Upper lobe of right lung (tissue), 1 donor: ENCODE data around the gene BRSK2. TPM values are rescaled to one million over a fixed set of nuclear protein-coding genes. Genes with fewer than 3 reads are reported as not detected.

ENCODE experiments used
- ATAC-seq: fragments of 200-7000 bp; cut with Tn5 transposase; one replicate; pipeline ENCODE4 v1.9.1; 2020; ENCODE audit warnings: mild to moderate bottlenecking, moderate library complexity
- DNase-seq: peaks from one replicate; pipeline ENCODE4 v3.0.0-alpha.2; 2020
- H3K27ac ChIP-seq: fragments of 200-600 bp; one replicate; pipeline ENCODE4 v1.8.0; 2022
- H3K27me3 ChIP-seq: fragments of 200-600 bp; one replicate; pipeline ENCODE4 v1.8.0; 2022; ENCODE audit warnings: mild to moderate bottlenecking
- H3K36me3 ChIP-seq: fragments of 200-600 bp; one replicate; pipeline ENCODE4 v1.8.0; 2022
- H3K4me1 ChIP-seq: fragments of 200-600 bp; one replicate; pipeline ENCODE4 v1.8.0; 2022
- H3K4me3 ChIP-seq: fragments of 200-600 bp; one replicate; pipeline ENCODE4 v1.8.0; 2022; ENCODE audit warnings: mild to moderate bottlenecking
- H3K9me3 ChIP-seq: fragments of 200-600 bp; one replicate; pipeline ENCODE4 v1.8.0; 2022
- intact Hi-C: fragments of 100-400 bp; cut with DNase I; formaldehyde crosslinking; loops from one replicate; pipeline ENCODE4 v1.11.0; 2022
- total RNA-seq: library from RNA; stranded (reverse); fragmentation: NEBNext Ultra II Directional; extraction: Animal tissue kit (Norgen Biotek cat#: 25700); gene quantifications from one replicate; pipeline ENCODE4 v1.2.1, GENCODE V29; 2021
- TF ChIP-seq, protein P1 (sequence below): fragments of 200-600 bp; IDR thresholded peaks from one replicate; pipeline ENCODE4 v1.8.0; 2022; ENCODE audit warnings: antibody characterized with exemption
- donor health status: DM: no; HTN: yes; CAD: no; lungs with severe emphysema.

Gene BRSK2
- total RNA-seq, 1 donor from 2014 or later = 0.26 TPM

DNA sequence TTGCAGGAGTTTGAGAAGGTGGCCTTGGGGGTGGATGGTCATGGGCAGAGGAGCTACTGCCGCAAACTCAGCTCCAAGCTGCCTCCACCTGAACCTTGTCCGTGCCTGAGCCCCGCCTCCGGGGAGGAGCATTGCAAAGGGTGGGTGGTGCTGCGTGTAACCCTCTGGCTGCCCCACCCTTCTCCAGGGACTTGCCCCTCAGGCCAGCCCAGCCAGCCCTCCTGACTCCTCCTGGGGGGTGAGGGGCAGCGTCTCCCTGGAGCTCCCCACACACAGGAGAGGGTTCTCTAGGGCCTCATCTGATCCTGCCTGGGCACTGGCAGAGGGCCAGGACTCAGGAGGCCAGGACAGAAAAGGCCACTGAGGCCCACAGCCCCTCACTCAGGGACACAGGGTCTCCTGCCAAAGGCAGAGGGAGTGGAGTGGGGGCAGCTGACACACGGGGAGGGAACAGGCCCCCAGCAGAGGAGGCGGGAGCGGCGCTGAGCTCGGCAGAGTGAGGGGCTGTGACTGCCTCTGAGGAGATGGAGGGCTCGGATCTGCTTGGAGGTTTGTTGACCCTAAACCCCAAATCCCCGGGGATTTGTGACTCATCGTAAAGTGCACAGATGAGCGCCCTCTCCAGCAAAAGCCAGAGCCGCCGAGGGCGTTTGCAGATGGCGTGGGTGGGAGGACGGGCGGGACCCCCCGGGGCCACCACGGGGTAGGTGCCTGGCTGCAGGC is 12.8 kb downstream of the BRSK2 start:
- intact Hi-C loops = no loop called here
- Histone ChIP-seq H3K4me3 (no peak overlapping the region), H3K9me3 (no peaks in the 10 kb centered on the region), H3K36me3 (no peaks in the 10 kb centered on the region), H3K4me1 (no peaks in the 10 kb centered on the region), H3K27ac (no peak overlapping the region), H3K27me3 (peaks cover 22% of the 10 kb centered on the region)
- ATAC-seq (no peak), DNase-seq (no peak)
- TF ChIP-seq, protein P1, sequence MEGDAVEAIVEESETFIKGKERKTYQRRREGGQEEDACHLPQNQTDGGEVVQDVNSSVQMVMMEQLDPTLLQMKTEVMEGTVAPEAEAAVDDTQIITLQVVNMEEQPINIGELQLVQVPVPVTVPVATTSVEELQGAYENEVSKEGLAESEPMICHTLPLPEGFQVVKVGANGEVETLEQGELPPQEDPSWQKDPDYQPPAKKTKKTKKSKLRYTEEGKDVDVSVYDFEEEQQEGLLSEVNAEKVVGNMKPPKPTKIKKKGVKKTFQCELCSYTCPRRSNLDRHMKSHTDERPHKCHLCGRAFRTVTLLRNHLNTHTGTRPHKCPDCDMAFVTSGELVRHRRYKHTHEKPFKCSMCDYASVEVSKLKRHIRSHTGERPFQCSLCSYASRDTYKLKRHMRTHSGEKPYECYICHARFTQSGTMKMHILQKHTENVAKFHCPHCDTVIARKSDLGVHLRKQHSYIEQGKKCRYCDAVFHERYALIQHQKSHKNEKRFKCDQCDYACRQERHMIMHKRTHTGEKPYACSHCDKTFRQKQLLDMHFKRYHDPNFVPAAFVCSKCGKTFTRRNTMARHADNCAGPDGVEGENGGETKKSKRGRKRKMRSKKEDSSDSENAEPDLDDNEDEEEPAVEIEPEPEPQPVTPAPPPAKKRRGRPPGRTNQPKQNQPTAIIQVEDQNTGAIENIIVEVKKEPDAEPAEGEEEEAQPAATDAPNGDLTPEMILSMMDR = no peak

DNA sequence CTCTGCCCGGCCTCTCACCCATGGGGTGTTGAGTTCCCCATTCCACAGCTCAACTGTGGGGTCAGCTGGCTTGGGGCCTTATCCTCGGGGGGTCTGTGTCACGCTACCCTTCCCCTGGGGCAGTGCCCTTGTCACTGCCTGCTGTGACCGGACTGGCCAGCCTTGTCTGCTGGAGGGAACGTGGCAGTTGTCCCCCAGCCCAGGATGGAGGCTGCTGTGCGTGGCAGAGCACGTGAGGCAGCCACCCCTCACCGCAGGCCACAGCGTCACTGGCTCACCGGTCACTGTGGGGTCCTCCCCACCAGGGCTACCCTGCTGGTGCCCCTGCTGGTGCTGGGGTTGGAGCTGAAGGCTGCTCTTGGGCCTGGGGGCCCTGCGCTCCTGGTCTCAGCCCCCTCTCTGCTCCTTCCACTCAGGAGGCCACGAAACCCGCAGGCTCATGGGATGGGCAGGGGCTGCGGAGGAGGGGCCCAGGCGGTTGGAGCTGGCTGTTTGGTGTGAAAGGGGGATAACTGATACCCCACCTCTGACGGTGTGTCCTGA is 13.4 kb downstream of the BRSK2 start:
- H3K27ac ChIP-seq = no peak overlapping the region
- peaks cover 22% of the 10 kb centered on the region for H3K27me3 ChIP-seq
- DNase-seq = no peak

DNA sequence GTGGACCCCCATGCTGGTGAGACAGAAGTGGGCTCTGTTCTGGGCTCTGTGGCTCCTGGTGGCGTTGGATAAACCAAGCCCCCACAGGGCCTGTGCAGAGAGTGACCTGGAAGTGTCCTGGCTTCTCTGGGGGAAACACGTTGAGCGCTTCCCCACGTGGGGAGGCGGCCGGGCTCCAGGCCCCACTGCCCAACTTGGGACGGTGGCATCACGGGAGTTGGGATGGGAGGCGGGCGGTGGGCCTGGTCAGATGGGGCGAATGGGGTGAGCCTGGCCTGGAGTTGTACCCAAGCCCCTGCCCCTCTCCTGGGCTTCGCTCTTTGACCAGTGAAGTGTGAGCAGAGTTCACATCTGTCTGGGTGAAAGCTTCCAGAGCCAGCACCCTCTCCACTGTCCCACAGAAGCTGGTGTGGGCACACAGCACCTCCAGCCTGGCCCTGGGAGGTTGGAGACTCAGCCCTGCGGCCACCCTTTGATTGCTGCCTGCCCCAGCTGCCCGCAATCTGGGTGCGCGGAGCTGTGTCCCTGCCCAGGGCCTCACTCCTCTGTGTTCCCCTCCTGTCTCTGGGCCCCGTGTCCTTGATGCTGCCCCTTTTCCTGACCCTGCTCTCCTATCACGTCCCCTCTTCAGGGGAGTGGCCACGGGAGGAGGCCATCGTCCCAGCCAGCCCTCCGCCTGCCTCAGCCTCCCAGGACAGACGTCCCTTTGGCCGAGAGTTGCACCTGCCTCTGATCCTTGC is 14.2 kb downstream of the BRSK2 start:
- TF ChIP-seq, protein P1 = no peak
- no peaks in the 10 kb centered on the region for H3K9me3 ChIP-seq
- H3K4me1 ChIP-seq = no peaks in the 10 kb centered on the region
- no peak for DNase-seq
- intact Hi-C loops = no loop called here
- no peak overlapping the region for H3K27ac ChIP-seq
- ATAC-seq = no peak
- no peaks in the 10 kb centered on the region for H3K36me3 ChIP-seq
- no peak overlapping the region for H3K4me3 ChIP-seq
- H3K27me3 ChIP-seq = peaks cover 22% of the 10 kb centered on the region

More for the DNA sequence above, 13.4 kb downstream of the BRSK2 start:
- Histone ChIP-seq H3K4me3 (no peak overlapping the region), H3K9me3 (no peaks in the 10 kb centered on the region), H3K4me1 (no peaks in the 10 kb centered on the region), H3K36me3 (no peaks in the 10 kb centered on the region)
- ATAC-seq = no peak
- TF ChIP-seq, protein P1 = no peak
- intact Hi-C loops = no loop called here

DNA sequence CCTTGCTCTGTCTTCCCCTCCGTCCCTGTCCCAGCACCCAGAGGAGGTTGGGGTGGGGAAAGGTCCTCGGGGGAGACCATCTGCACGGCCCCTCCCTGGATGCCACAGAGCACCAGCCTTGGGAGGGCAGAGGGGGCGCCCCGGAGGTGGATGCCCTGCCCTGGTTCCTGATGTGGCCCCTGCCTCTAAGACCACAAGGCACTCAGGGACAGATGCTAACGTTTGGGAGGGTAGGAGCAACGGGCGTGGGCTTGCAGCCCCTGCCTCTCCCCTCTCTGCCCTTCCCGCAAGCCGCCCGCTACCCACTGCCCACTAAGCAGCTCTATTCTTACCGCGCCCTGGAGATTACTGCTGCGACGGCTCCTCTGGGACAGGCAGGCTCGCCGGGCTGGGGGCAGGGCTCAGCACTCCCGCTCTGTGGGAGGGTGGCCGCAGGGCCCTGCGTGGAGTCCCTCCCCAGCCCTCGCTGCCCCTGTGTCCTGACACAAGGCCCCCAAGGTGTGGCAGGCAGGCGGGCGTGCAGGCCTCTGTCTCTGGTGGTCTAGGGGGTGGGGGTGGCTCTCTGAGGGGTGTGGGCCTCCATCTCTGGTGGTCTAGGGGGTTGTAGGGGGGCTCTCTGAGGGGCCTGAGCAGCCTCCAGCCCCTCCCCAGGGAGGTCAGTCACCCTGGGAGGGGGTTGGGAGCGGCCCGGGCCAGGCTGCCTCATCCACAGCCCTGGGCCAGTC is 14.9 kb downstream of the BRSK2 start:
- H3K27me3 ChIP-seq = peaks cover 16% of the 10 kb centered on the region
- H3K4me1 ChIP-seq = no peaks in the 10 kb centered on the region
- H3K36me3 ChIP-seq = no peaks in the 10 kb centered on the region
- ATAC-seq (no peak), DNase-seq (no peak)
- intact Hi-C loops = no loop called here
- H3K9me3 ChIP-seq = no peaks in the 10 kb centered on the region
- TF ChIP-seq, protein P1 = no peak
- H3K4me3 ChIP-seq = no peak overlapping the region
- no peak overlapping the region for H3K27ac ChIP-seq

DNA sequence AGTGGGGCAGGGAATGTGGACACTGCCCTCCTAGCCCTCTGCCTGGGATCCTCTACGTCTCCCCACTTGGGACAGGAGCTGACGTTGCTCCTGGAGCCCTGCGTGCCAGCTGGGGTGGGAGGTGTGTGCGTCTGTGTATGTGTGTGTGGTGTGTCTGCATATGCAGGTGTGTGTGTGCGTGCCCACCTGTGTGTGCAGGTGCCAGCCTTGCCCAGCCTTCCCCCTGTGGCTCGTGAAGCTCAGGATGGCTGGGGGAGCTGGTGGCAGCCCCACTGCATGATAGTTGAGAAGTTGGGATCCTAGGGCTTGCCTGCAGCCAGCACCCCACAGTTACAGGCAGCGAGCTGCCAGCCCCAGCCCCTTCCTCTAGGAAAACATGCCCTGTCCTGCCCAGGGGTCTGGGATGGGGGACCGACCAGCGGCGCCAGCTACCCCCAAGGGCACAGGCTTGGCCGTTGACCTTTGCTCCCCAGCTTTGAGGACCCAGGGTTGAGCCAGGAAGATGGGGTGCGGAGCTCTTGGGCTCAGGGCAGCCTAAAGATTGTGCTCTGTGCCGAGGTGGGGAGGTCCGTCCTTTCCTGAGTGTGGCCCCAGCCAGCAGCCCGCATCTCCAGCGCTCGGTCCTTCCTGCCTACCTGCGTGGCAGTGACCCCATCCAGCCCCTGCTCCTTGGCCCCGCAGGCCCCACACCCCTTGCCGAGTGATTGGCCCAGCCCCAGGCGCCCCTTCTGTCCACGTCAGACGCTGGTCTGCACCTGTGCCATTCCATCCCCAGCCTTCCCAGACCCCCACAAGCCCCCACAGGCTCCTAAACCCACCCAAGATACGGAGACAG is 15.7 kb downstream of the BRSK2 start:
- DNase-seq = no peak
- Histone ChIP-seq H3K4me3 (no peak overlapping the region), H3K36me3 (no peaks in the 10 kb centered on the region), H3K4me1 (no peaks in the 10 kb centered on the region), H3K27ac (no peak overlapping the region), H3K9me3 (no peaks in the 10 kb centered on the region), H3K27me3 (peaks cover 16% of the 10 kb centered on the region)
- intact Hi-C loops = no loop called here
- TF ChIP-seq, protein P1 = no peak
- no peak for ATAC-seq
